SK-N-SH (cell line): ENCODE data around the gene BRSK1.

Experiments used
- CHD2 ChIP-seq: fragments of 150-350 bp; IDR thresholded peaks from 2 replicates; pipeline ENCODE4 v1.6.1; 2018; ENCODE audit warnings: low read length; ENCODE audit not compliant: partially characterized antibody
- EZH2phosphoT487 ChIP-seq: fragments of 200-600 bp; sonication (generic); IDR thresholded peaks from 2 replicates; pipeline ENCODE4 v1.6.1; 2017; ENCODE audit warnings: low read depth, mixed run types, mild to moderate bottlenecking, antibody characterized with exemption, moderate library complexity, borderline replicate concordance
- MEF2A ChIP-seq: IDR thresholded peaks from 2 replicates; pipeline ENCODE4 v1.4.0; 2012; ENCODE audit warnings: low read depth, borderline replicate concordance
- POLR2AphosphoS5 ChIP-seq: IDR thresholded peaks from 2 replicates; pipeline ENCODE4 v1.6.1; 2012; ENCODE audit warnings: low read depth, low read length
- RAD21 ChIP-seq: IDR thresholded peaks from 2 replicates; pipeline ENCODE4 v1.6.1; 2012; ENCODE audit warnings: mild to moderate bottlenecking, low read length
- RCOR1 ChIP-seq: fragments of 150-350 bp; IDR thresholded peaks from 2 replicates; pipeline ENCODE4 v1.6.1; 2017; ENCODE audit warnings: antibody characterized with exemption, low read length
- SIN3A ChIP-seq: IDR thresholded peaks from 2 replicates; pipeline ENCODE4 v1.6.1; 2012; ENCODE audit warnings: low read depth, mild to moderate bottlenecking, low read length, moderate library complexity, borderline replicate concordance
- TAF1 ChIP-seq: IDR thresholded peaks from 2 replicates; pipeline ENCODE4 v1.6.1; 2012; ENCODE audit warnings: low read depth, mild to moderate bottlenecking, low read length, moderate library complexity, borderline replicate concordance
- TF ChIP-seq, protein P1 (sequence below): fragments of 150-350 bp; IDR thresholded peaks from 2 replicates; pipeline ENCODE4 v1.6.1; 2016; ENCODE audit warnings: mild to moderate bottlenecking, low read depth, low read length
- TF ChIP-seq, protein P2 (sequence below): fragments of 200-600 bp; sonication (generic); IDR thresholded peaks from 2 replicates; pipeline ENCODE4 v1.6.1; 2017; ENCODE audit warnings: antibody characterized with exemption, mild to moderate bottlenecking, moderate library complexity

DNA sequence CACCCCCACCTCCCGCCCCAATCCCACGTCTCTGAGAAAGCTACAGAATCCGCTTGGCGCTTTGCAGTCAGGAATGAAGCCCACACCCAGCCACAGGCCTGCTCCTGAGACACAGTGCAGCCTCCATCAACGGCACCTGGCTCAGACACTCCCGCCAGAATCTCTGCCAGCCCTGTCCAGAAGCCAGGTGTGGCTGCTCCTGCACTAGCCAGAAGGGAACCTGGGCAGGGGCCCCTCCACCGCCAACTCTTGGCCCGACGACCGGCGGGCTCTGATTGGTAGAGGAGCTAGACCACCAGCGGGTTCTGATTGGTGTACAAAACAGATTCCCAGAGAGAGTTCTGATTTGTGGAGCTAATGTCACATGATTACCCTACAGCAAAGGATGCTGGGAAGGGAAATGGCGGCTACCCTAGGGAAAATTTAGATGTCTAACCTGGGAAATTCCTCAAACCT, 22.1 kb upstream of the BRSK1 start:
- TF ChIP-seq, protein P1, sequence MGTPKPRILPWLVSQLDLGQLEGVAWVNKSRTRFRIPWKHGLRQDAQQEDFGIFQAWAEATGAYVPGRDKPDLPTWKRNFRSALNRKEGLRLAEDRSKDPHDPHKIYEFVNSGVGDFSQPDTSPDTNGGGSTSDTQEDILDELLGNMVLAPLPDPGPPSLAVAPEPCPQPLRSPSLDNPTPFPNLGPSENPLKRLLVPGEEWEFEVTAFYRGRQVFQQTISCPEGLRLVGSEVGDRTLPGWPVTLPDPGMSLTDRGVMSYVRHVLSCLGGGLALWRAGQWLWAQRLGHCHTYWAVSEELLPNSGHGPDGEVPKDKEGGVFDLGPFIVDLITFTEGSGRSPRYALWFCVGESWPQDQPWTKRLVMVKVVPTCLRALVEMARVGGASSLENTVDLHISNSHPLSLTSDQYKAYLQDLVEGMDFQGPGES = no peak
- TF ChIP-seq CHD2 = no peak
- TF ChIP-seq, protein P2, sequence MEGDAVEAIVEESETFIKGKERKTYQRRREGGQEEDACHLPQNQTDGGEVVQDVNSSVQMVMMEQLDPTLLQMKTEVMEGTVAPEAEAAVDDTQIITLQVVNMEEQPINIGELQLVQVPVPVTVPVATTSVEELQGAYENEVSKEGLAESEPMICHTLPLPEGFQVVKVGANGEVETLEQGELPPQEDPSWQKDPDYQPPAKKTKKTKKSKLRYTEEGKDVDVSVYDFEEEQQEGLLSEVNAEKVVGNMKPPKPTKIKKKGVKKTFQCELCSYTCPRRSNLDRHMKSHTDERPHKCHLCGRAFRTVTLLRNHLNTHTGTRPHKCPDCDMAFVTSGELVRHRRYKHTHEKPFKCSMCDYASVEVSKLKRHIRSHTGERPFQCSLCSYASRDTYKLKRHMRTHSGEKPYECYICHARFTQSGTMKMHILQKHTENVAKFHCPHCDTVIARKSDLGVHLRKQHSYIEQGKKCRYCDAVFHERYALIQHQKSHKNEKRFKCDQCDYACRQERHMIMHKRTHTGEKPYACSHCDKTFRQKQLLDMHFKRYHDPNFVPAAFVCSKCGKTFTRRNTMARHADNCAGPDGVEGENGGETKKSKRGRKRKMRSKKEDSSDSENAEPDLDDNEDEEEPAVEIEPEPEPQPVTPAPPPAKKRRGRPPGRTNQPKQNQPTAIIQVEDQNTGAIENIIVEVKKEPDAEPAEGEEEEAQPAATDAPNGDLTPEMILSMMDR = no peak
- TF ChIP-seq RAD21 = no peak
- TF ChIP-seq EZH2phosphoT487 = no peak
- TF ChIP-seq SIN3A = no peak
- TF ChIP-seq POLR2AphosphoS5 = no peak
- TF ChIP-seq TAF1 = no peak
- TF ChIP-seq MEF2A = no peak
- TF ChIP-seq RCOR1 = no peak
